Epithelial cell of esophagus (primary cell): Measurements from ENCODE around the gene RNASEH2A.

ENCODE experiments used
- DNase-seq: peaks from one replicate; pipeline ENCODE4 v3.0.0; 2010; ENCODE audit warnings: low read depth
- H3K4me3 ChIP-seq: 2 replicates; pipeline ENCODE4 v1.5.1; 2011; ENCODE audit warnings: mild to moderate bottlenecking, low read length, control low read depth
- CTCF ChIP-seq: IDR thresholded peaks from 2 replicates; pipeline ENCODE4 v1.5.1; 2011; ENCODE audit warnings: low read depth, mild to moderate bottlenecking, low read length, control low read depth, inconsistent platforms; ENCODE audit not compliant: insufficient read depth; ENCODE audit errors: missing control alignments

RNASEH2A gene

GRCh38 chr19:12767150-12767549 is 39.2 kb upstream of the RNASEH2A start:
- no peak overlapping the region for H3K4me3 ChIP-seq
- no peak for DNase-seq
- TF ChIP-seq CTCF = no peak

GRCh38 chr19:12767666-12768065 is 38.7 kb upstream of the RNASEH2A start:
- no peak for DNase-seq
- no peak overlapping the region for H3K4me3 ChIP-seq
- no peak for TF ChIP-seq CTCF

GRCh38 chr19:12769689-12770088 is 36.7 kb upstream of the RNASEH2A start:
- peak; percentile 61 for DNase-seq
- no peak for TF ChIP-seq CTCF
- no peak overlapping the region for H3K4me3 ChIP-seq

- no peak for TF ChIP-seq CTCF
- no peak for DNase-seq
- H3K4me3 ChIP-seq = no peak overlapping the region
These were observed 35.5 kb upstream of the RNASEH2A start for GRCh38 chr19:12770922-12771321.

DNA sequence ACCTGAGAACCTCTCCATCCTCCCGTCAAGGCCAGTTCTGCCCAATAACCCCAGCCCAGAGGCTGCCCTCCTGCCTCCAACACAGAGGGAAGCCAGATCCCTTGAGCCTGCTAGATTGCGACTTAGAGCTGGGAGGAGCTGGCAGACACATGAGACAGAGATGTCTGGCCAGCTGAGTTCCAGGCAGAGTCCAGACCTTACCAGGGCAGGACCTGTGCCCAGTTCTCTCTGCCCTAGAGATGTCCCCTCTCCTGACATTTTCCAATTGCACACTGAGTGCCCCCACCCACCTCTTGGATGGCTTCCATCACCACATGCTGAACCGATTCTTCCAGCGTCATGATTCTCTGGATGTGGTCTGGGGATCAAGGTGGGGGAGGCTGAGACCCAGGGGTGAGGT is 34.1 kb upstream of the RNASEH2A start:
- DNase-seq = no peak
- TF ChIP-seq CTCF = no peak
- H3K4me3 ChIP-seq = no peak overlapping the region

DNA sequence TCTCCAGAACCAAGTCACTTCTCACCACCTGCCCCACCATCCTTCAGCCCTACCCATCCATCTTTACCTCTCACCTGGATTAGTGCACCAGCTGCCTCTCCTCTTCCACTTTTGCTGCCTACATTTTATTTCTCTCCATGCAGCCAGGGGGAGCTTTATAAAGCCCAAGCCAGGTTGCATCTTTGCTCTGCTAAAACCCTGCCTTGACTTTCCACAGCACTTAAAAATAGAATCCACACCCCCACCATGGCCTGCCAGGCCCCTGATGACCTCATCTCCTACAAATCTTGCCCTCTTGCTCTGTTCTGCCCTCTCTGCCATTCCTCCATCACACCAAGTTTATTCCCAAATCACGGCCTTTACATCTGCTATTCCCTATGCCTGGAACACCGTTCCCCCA is 32.8 kb upstream of the RNASEH2A start:
- TF ChIP-seq CTCF = peak; percentile 45
- DNase-seq = peak; percentile 42
- H3K4me3 ChIP-seq = no peak overlapping the region
